Occipital lobe (tissue), 2 donors: Measurements from ENCODE around the gene DDX41. TPM values are rescaled to one million over a fixed set of nuclear protein-coding genes. Genes with fewer than 3 reads are reported as not detected.

ENCODE experiments used
- DNase-seq: peaks from one replicate; lab custom pipeline; 2025; lab: John Stamatoyannopoulos, UW
- total RNA-seq: library from RNA; depleted of rRNA; stranded (reverse); fragments of >200 nt; gene quantifications from one replicate; pipeline ENCODE4 v1.2.3, GENCODE V29; 2014

The DDX41 gene
- total RNA-seq, 1 donor from 2014 or later, result 63.5 TPM

DNA sequence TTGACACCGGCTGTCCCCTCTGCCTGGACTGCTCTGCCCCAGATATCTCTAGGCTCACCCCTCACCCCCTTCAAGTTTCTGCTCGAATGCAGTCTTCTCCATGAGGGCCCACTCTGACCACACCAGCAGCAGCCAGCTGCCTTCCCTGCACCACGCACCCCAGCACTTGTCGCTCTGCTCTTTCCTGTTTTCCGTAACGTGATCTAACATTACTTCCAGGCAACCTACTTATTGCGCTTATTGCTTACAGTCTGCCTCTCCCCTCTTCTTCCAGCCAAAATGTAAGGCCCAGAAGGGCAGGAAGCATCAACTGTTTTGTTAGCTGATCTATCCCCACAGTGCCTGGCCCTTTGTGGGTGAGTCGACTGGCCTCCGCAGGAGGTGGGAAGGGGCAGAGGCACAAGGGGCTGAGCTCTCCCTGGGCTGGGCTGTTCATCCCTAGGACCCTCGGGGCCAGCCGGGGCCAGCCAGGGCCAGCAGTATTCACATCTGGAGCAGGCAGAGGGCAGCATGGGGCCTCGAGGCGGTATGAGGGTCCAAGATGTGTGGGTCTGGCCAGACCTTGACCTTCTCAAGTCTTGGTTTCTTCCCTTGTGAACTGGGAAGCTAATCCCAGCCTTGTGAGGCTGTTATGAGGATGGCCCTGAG is 31.7 kb downstream of the DDX41 start:
- no peak for DNase-seq

GRCh38 chr5:177483994-177484901 is 32.5 kb downstream of the DDX41 start:
- no peak for DNase-seq

DNA sequence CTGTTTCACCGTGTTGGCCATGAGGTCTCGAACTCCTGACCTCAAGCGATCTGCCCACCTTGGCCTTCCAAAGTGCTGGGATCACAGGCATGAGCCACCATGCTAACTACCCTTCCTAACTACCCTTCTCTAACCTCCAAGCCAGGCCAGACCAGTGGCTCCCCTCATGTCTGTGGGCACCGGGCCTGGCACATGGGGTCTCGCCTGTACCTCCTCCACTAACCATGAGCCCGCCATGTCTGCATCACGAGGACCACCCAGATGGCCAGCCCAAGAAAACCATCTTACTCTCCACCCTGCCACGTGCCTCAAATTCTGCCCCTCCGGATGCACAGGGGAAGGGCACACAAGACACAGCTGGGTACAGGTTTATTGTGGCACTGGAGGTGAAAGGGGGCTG is 33.7 kb downstream of the DDX41 start:
- no peak for DNase-seq

DNA sequence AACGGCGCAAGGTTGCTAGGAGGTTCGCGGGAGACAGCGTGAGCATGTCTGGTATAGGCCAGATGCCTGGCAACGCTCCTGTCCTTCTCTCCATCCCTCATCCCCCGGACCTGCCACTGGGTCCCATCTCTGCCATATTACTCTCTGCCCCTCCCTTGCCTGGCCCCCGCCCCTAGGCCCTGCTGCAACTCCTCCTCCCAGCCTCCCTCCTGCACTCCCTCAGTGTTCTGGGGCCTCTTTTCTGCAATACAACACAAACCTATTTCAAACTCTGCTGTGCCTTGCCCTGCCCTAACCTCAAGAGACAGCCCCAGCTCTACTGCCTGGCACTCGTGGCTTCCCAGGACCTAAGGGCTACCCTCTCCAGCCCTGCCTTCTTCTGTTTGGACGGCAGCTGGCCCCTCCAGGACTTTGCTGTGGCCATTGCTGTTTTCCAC is 34.4 kb downstream of the DDX41 start:
- DNase-seq, result no peak

DNA sequence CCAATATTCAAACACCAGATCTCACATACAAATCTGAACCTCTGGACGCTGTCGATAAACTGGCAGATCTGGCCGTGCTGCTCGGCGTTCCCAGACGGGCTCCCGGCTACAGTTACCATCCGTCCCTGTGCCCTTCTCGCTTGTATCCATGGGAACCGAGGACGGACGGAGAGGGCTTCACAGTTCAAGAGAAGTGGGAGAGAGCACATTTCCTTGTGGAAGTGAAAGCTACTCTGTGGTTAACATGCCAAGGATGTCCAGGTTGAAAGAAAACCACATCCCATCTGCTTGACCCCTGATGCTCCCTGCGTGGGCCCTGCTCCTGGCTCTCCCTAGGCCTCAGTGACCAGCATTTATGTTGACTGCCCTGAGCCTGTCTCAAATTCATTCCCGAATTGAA is 37.0 kb downstream of the DDX41 start:
- DNase-seq, result no peak

DNA sequence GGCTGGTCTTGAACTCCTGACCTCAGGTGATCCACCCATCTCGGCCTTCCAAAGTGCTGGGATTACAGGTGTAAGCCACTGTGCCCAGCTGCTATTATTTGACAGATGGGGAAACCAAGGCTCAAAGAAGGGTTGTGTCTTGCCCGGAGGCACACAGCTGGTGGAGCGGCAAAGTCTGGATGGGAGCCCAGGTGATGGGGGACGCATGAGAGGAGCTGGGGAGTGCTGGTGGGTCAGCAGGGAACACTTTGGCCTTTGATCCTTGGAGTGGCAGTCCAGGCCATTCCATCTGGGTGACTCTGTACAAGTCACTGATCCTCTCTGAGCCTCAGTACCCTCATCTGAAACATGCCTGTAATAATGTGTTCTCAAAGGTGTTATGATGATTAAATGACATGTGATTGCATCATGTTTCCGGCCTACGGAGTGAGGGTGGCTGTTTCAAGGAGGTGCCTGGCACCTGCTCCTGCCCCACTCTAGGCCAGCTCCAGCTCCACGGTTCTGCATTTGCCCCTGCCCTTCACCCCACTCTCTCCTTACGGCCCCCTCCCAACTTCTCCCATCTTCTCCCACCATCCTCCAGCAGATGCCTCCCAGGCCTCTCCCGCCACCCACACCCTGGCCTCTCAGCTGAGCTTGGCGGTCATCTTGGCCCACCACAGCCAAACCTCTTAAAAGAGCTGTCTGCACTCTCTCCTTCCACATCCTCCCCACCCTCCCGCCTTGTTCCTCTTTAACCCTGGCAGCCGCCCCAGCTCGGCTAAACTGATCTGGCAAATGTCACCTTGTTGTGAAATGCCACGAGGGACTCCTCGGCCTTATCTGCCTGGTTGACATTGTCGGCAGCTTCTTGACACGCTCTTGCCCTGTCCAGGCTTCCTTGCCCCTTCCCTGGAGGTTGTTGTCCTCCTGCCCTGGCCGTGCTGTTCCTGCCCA is 37.8 kb downstream of the DDX41 start:
- DNase-seq, result no peak

- DNase-seq, result no peak
These were observed 38.9 kb downstream of the DDX41 start for GRCh38 chr5:177477701-177478477.

GRCh38 chr5:177476531-177477233 is 40.1 kb downstream of the DDX41 start:
- DNase-seq, result no peak

- no peak for DNase-seq
These were observed 41.0 kb downstream of the DDX41 start for GRCh38 chr5:177475563-177476427.

DNA sequence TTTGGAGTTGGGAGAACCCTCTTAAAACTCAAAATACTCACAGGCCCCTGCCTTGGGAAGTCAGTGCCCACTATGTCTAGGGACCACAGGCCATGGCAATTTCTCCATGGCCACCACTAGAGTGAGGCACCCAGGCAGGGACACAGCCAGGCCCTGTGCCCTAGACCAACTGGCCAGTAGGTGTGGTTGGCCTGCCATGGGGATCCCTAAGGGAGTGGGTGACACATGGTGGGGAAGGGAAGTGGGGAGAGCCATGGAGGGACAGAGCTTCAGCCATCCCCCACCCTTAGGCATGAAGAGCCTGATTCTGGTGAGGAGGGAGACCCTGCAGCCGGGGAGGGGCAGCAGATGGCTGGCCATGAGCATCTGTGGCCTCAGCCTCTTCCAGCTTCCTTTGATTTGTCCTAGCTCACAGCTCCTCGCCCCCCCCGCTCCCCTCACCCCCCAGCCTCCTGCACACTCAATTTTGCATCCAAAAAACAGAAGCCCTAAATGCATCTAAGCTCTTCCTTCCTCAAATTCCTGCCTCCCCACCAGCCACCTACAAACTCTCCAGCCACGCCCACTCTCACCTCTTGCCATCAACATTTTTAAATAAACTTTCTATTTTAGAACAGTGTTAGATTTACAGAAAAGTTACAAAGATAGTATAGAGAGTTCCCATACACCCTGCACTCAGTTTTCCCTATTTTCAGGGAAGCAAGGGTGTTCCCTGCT is 41.8 kb downstream of the DDX41 start:
- no peak for DNase-seq

DNA sequence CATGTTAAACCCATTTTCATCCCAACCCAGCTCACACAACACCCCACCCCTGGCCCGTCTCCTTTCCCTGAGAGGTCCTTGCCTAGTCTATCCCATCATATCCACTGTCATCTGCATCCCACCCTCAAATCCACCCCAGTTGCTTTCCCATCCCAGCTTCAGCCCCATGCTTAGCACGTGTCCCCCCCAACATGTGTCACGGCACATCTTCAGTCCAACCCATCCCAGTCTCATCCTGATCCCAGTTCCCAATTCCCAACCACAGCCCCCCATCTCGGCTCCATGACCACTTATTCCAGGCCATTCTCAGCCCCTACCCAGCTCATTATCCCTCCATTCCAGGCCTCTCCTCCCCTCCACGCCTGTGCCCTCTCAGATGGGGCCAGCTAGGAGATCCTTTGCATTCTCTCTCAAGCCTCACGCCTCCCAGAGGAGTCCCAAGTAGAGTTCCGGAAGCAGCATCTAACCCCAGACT is 42.7 kb downstream of the DDX41 start:
- DNase-seq, result no peak

GRCh38 chr5:177473443-177474001 is 43.2 kb downstream of the DDX41 start, which contains the start of gene DBN1:
TSS of gene DBN1 (minus strand) at chr5:177473634. CDS start at chr5:177473521, 113 bp downstream.
- DNase-seq, result no peak

GRCh38 chr5:177472460-177473442 is 44.0 kb downstream of the DDX41 start:
- DNase-seq, result no peak

DNA sequence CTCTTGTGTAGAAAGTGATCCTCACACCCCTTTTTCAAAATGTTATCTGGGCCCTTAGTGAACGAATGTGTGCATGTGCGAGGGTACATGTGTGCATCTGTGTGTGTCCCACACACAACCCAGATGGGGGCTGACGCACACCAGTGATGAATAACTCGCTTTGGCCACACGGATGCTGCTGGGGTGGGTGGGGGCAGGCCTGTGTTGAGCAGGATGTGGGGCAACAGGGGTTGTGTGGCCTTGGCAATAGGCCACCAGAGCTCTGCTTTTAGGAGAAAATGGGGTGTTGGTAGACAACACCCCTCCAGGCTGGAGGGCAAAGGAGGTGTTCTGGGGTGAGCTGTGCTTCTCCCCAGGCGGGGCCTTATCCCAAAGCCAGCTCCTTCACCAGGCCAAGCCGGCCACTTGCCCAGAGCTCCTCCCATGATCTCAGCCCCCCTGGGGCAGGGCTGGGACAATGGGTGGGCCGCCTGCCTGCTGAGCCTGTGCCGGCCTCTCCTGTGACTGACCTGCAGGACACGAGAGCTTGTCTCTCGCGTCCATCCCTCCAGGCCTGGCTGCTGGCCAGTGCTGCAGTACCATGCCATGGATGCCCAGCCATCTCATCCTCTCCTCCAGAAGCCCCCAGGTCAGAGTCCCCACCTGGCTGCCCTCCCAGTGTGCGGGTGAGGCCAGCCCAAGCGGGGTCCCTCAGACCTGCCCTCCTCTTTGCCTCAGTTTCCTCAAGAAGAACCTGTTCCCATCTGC is 45.0 kb downstream of the DDX41 start:
- no peak for DNase-seq

- no peak for DNase-seq
These were observed 45.8 kb downstream of the DDX41 start for GRCh38 chr5:177470759-177471536.
